Measurements from ENCODE around the gene BMX. TPM values are rescaled to one million over a fixed set of nuclear protein-coding genes. Genes with fewer than 3 reads are reported as not detected.
A peak's percentile ranks its signal among the peaks of the same experiment; 100 is the strongest.

Gene BMX
- polyA plus RNA-seq, result 1 to 10 TPM; 1.4 to 8.6 (median 5.5) TPM
- long read RNA-seq, donor 1, result 0 reads
- long read RNA-seq, donor 2, partial matches to known transcripts, result 51 of 66 reads
- long read RNA-seq, donor 2, other reads (novel, unspliced or antisense), result 15 of 66 reads
- long read RNA-seq, donor 3, partial matches to known transcripts, result 177 of 191 reads
- long read RNA-seq, donor 3, other reads (novel, unspliced or antisense), result 14 of 191 reads
- long read RNA-seq, donor 4, result 0 reads
- long read RNA-seq, donor 5, partial matches to known transcripts, result 43 of 50 reads
- long read RNA-seq, donor 5, other reads (novel, unspliced or antisense), result 7 of 50 reads
- long read RNA-seq, donor 6, result 0 reads
- long read RNA-seq, donor 7, partial matches to known transcripts, result 17 of 18 reads
- long read RNA-seq, donor 7, other reads (novel, unspliced or antisense), result 0 of 18 reads
- long read RNA-seq, donor 8, result 0 reads
- long read RNA-seq, donor 9, result 0 reads
- long read RNA-seq, donor 10, partial matches to known transcripts, result 22 of 54 reads
- long read RNA-seq, donor 10, other reads (novel, unspliced or antisense), result 32 of 54 reads

GRCh38 chrX:15500497-15500966, at the start of gene BMX:
TSS of gene BMX (plus strand) at chrX:15500807. CDS start at chrX:15508354, 7,547 bp downstream.
- Histone ChIP-seq H3K36me3 (ENCODE audit: control insufficient read depth in 3 of 3, insufficient read depth in 2 of 3, low read depth in 1 of 3, low read length in 3 of 3) (no peaks in the 10 kb centered on the region), H3K4me3 (ENCODE audit: low read depth in 1 of 3, low read length in 3 of 3) (no peak within 1 kb of the TSS), H3K27me3 (ENCODE audit: control insufficient read depth in 3 of 3, insufficient read depth in 3 of 3, low read length in 3 of 3) (no peaks in the 10 kb centered on the region), H3K4me1 (ENCODE audit: control insufficient read depth in 3 of 3, insufficient read depth in 2 of 3, low read depth in 1 of 3, low read length in 2 of 3) (no peaks in the 10 kb centered on the region), H3K9me3 (ENCODE audit: control insufficient read depth in 2 of 2, insufficient read depth in 1 of 2, low read depth in 1 of 2, low read length in 1 of 2) (no peaks in the 10 kb centered on the region), H3K27ac (ENCODE audit: low read depth in 1 of 3, low read length in 2 of 3) (peak within 1 kb of the TSS in 1 of 3 donors; percentile 31)
- WGBS, 3 donors, result 73 to 88% (median 73%) methylated on average over 18 of the region's 18 CpGs
- DNase-seq (no peak), FAIRE-seq (no peak)

GRCh38 chrX:15451913-15452312, 48.7 kb upstream of the BMX start:
- no peaks in the 10 kb centered on the region for H3K27me3 ChIP-seq (ENCODE audit: control insufficient read depth in 3 of 3, insufficient read depth in 3 of 3, low read length in 3 of 3)
- 83 to 92% (median 87%) methylated on average over 1 of the region's 1 CpG for WGBS, 3 donors
- no peak overlapping the region for H3K27ac ChIP-seq (ENCODE audit: low read depth in 1 of 3, low read length in 2 of 3)
- DNase-seq (no peak), FAIRE-seq (no peak)
- H3K4me3 ChIP-seq (ENCODE audit: low read depth in 1 of 3, low read length in 3 of 3), result no peak overlapping the region
- H3K9me3 ChIP-seq (ENCODE audit: control insufficient read depth in 2 of 2, insufficient read depth in 1 of 2, low read depth in 1 of 2, low read length in 1 of 2), result no peaks in the 10 kb centered on the region
- H3K36me3 ChIP-seq (ENCODE audit: control insufficient read depth in 3 of 3, insufficient read depth in 2 of 3, low read depth in 1 of 3, low read length in 3 of 3), result no peaks in the 10 kb centered on the region
- no peaks in the 10 kb centered on the region for H3K4me1 ChIP-seq (ENCODE audit: control insufficient read depth in 3 of 3, insufficient read depth in 2 of 3, low read depth in 1 of 3, low read length in 2 of 3)

- H3K4me1 ChIP-seq (ENCODE audit: control insufficient read depth in 3 of 3, insufficient read depth in 2 of 3, low read depth in 1 of 3, low read length in 2 of 3), result no peaks in the 10 kb centered on the region
- H3K36me3 ChIP-seq (ENCODE audit: control insufficient read depth in 3 of 3, insufficient read depth in 2 of 3, low read depth in 1 of 3, low read length in 3 of 3), result no peaks in the 10 kb centered on the region
- no peaks in the 10 kb centered on the region for H3K9me3 ChIP-seq (ENCODE audit: control insufficient read depth in 2 of 2, insufficient read depth in 1 of 2, low read depth in 1 of 2, low read length in 1 of 2)
- H3K27ac ChIP-seq (ENCODE audit: low read depth in 1 of 3, low read length in 2 of 3), result no peak overlapping the region
- H3K27me3 ChIP-seq (ENCODE audit: control insufficient read depth in 3 of 3, insufficient read depth in 3 of 3, low read length in 3 of 3), result peaks cover 0 to 3% (median 0%) of the 10 kb centered on the region in 3 donors
- no peak overlapping the region for H3K4me3 ChIP-seq (ENCODE audit: low read depth in 1 of 3, low read length in 3 of 3)
- FAIRE-seq (no peak), DNase-seq (no peak)
These were observed 35.9 kb upstream of the BMX start for GRCh38 chrX:15464704-15465103.

GRCh38 chrX:15465347-15465746, 35.3 kb upstream of the BMX start:
- DNase-seq (no peak), FAIRE-seq (no peak)
- no peaks in the 10 kb centered on the region for H3K4me1 ChIP-seq (ENCODE audit: control insufficient read depth in 3 of 3, insufficient read depth in 2 of 3, low read depth in 1 of 3, low read length in 2 of 3)
- no peak overlapping the region for H3K4me3 ChIP-seq (ENCODE audit: low read depth in 1 of 3, low read length in 3 of 3)
- peaks cover 0 to 3% (median 0%) of the 10 kb centered on the region in 3 donors for H3K27me3 ChIP-seq (ENCODE audit: control insufficient read depth in 3 of 3, insufficient read depth in 3 of 3, low read length in 3 of 3)
- 26 to 40% (median 27%) methylated on average over 4 of the region's 4 CpGs for WGBS, 3 donors
- H3K27ac ChIP-seq (ENCODE audit: low read depth in 1 of 3, low read length in 2 of 3), result no peak overlapping the region
- H3K9me3 ChIP-seq (ENCODE audit: control insufficient read depth in 2 of 2, insufficient read depth in 1 of 2, low read depth in 1 of 2, low read length in 1 of 2), result no peaks in the 10 kb centered on the region
- H3K36me3 ChIP-seq (ENCODE audit: control insufficient read depth in 3 of 3, insufficient read depth in 2 of 3, low read depth in 1 of 3, low read length in 3 of 3), result no peaks in the 10 kb centered on the region

- Histone ChIP-seq H3K36me3 (ENCODE audit: control insufficient read depth in 3 of 3, insufficient read depth in 2 of 3, low read depth in 1 of 3, low read length in 3 of 3) (no peaks in the 10 kb centered on the region), H3K9me3 (ENCODE audit: control insufficient read depth in 2 of 2, insufficient read depth in 1 of 2, low read depth in 1 of 2, low read length in 1 of 2) (no peaks in the 10 kb centered on the region), H3K27ac (ENCODE audit: low read depth in 1 of 3, low read length in 2 of 3) (no peak overlapping the region), H3K4me1 (ENCODE audit: control insufficient read depth in 3 of 3, insufficient read depth in 2 of 3, low read depth in 1 of 3, low read length in 2 of 3) (no peaks in the 10 kb centered on the region), H3K4me3 (ENCODE audit: low read depth in 1 of 3, low read length in 3 of 3) (no peak overlapping the region), H3K27me3 (ENCODE audit: control insufficient read depth in 3 of 3, insufficient read depth in 3 of 3, low read length in 3 of 3) (peaks cover 0 to 3% (median 0%) of the 10 kb centered on the region in 3 donors)
- FAIRE-seq (no peak), DNase-seq (no peak)
- WGBS, 3 donors, result 71 to 87% (median 85%) methylated on average over 9 of the region's 9 CpGs
These were observed 34.5 kb upstream of the BMX start for GRCh38 chrX:15465896-15466651.

- peak; percentile 3 to 9 for DNase-seq
- H3K9me3 ChIP-seq (ENCODE audit: control insufficient read depth in 2 of 2, insufficient read depth in 1 of 2, low read depth in 1 of 2, low read length in 1 of 2), result no peaks in the 10 kb centered on the region
- no peak overlapping the region for H3K27ac ChIP-seq (ENCODE audit: low read depth in 1 of 3, low read length in 2 of 3)
- WGBS, 3 donors, result 6 to 13% (median 9%) methylated on average over 4 of the region's 4 CpGs
- H3K4me1 ChIP-seq (ENCODE audit: control insufficient read depth in 3 of 3, insufficient read depth in 2 of 3, low read depth in 1 of 3, low read length in 2 of 3), result no peaks in the 10 kb centered on the region
- FAIRE-seq, result no peak
- peaks cover 0 to 3% (median 0%) of the 10 kb centered on the region in 3 donors for H3K27me3 ChIP-seq (ENCODE audit: control insufficient read depth in 3 of 3, insufficient read depth in 3 of 3, low read length in 3 of 3)
- H3K36me3 ChIP-seq (ENCODE audit: control insufficient read depth in 3 of 3, insufficient read depth in 2 of 3, low read depth in 1 of 3, low read length in 3 of 3), result no peaks in the 10 kb centered on the region
- no peak overlapping the region for H3K4me3 ChIP-seq (ENCODE audit: low read depth in 1 of 3, low read length in 3 of 3)
These were observed 32.6 kb upstream of the BMX start for GRCh38 chrX:15468036-15468435.

GRCh38 chrX:15469613-15470012, 31.0 kb upstream of the BMX start:
- Histone ChIP-seq H3K36me3 (ENCODE audit: control insufficient read depth in 3 of 3, insufficient read depth in 2 of 3, low read depth in 1 of 3, low read length in 3 of 3) (no peaks in the 10 kb centered on the region), H3K4me1 (ENCODE audit: control insufficient read depth in 3 of 3, insufficient read depth in 2 of 3, low read depth in 1 of 3, low read length in 2 of 3) (no peaks in the 10 kb centered on the region), H3K27ac (ENCODE audit: low read depth in 1 of 3, low read length in 2 of 3) (no peak overlapping the region), H3K4me3 (ENCODE audit: low read depth in 1 of 3, low read length in 3 of 3) (no peak overlapping the region), H3K9me3 (ENCODE audit: control insufficient read depth in 2 of 2, insufficient read depth in 1 of 2, low read depth in 1 of 2, low read length in 1 of 2) (no peaks in the 10 kb centered on the region), H3K27me3 (ENCODE audit: control insufficient read depth in 3 of 3, insufficient read depth in 3 of 3, low read length in 3 of 3) (peaks cover 0 to 3% (median 0%) of the 10 kb centered on the region in 3 donors)
- 48 to 79% (median 70%) methylated on average over 1 of the region's 1 CpG for WGBS, 3 donors
- no peak for FAIRE-seq
- DNase-seq, result peak in 1 of 2 donors; percentile 8

GRCh38 chrX:15471028-15471427, 29.6 kb upstream of the BMX start:
- DNase-seq, result peak; percentile 59 to 62
- Histone ChIP-seq H3K9me3 (ENCODE audit: control insufficient read depth in 2 of 2, insufficient read depth in 1 of 2, low read depth in 1 of 2, low read length in 1 of 2) (no peaks in the 10 kb centered on the region), H3K27ac (ENCODE audit: low read depth in 1 of 3, low read length in 2 of 3) (no peak overlapping the region), H3K36me3 (ENCODE audit: control insufficient read depth in 3 of 3, insufficient read depth in 2 of 3, low read depth in 1 of 3, low read length in 3 of 3) (no peaks in the 10 kb centered on the region), H3K4me3 (ENCODE audit: low read depth in 1 of 3, low read length in 3 of 3) (no peak overlapping the region), H3K27me3 (ENCODE audit: control insufficient read depth in 3 of 3, insufficient read depth in 3 of 3, low read length in 3 of 3) (peaks cover 0 to 3% (median 0%) of the 10 kb centered on the region in 3 donors), H3K4me1 (ENCODE audit: control insufficient read depth in 3 of 3, insufficient read depth in 2 of 3, low read depth in 1 of 3, low read length in 2 of 3) (no peaks in the 10 kb centered on the region)
- FAIRE-seq, result no peak
- WGBS, 3 donors, result 20 to 28% (median 28%) methylated on average over 3 of the region's 3 CpGs
